CD14-positive monocyte (primary cell): Measurements from ENCODE around the gene COBLL1. TPM values are rescaled to one million over a fixed set of nuclear protein-coding genes. Genes with fewer than 3 reads are reported as not detected.

Experiments used
- DNase-seq, 3 donors: peaks; one replicate each; pipeline ENCODE4 v3.0.0-alpha.2; 2011 to 2022
- H2AFZ ChIP-seq: 2 replicates; pipeline ENCODE4 v1.6.0; 2012; ENCODE audit warnings: mild to moderate bottlenecking, low read depth, low read length, inconsistent platforms; ENCODE audit not compliant: insufficient read depth, poor library complexity, severe bottlenecking
- H3K27ac ChIP-seq, 2 donors: 1 replicate in 1 of 2; 2 replicates in 1 of 2; pipeline ENCODE4 v1.5.1; 2012 to 2013; ENCODE audit warnings: low read length in 2 of 2, control low read depth in 1 of 2, inconsistent platforms in 1 of 2, low read depth in 1 of 2, mild to moderate bottlenecking in 1 of 2
- H3K27me3 ChIP-seq, 2 donors: one replicate each; pipeline versions ENCODE4 v1.6.0 to v1.6.1; 2011 to 2013; ENCODE audit warnings: low read length in 2 of 2; ENCODE audit not compliant: control insufficient read depth in 2 of 2, insufficient read depth in 2 of 2
- H3K36me3 ChIP-seq, 2 donors: replicated peaks in 1 of 2; 1 replicate in 1 of 2; 2 replicates in 1 of 2; pipeline versions ENCODE4 v1.5.1 to v1.6.1; 2012 to 2013; ENCODE audit warnings: low read length in 2 of 2, control low read depth in 1 of 2, inconsistent platforms in 1 of 2, mild to moderate bottlenecking in 1 of 2; ENCODE audit not compliant: insufficient read depth in 2 of 2, control insufficient read depth in 1 of 2
- H3K4me1 ChIP-seq, 2 donors: 1 replicate in 1 of 2; 2 replicates in 1 of 2; pipeline versions ENCODE4 v1.5.1 to v1.6.1; 2012 to 2013; ENCODE audit warnings: low read length in 2 of 2, control low read depth in 1 of 2, inconsistent platforms in 1 of 2, mild to moderate bottlenecking in 1 of 2, moderate library complexity in 1 of 2; ENCODE audit not compliant: insufficient read depth in 2 of 2, control insufficient read depth in 1 of 2
- H3K4me2 ChIP-seq: replicated peaks from 2 replicates; pipeline ENCODE3; 2012; ENCODE audit warnings: low read length, moderate library complexity, mild to moderate bottlenecking; ENCODE audit not compliant: poor library complexity, severe bottlenecking; ENCODE audit errors: extremely low read depth
- H3K4me3 ChIP-seq, 3 experiments: fragments of 200-600 bp in 1 of 3; sonication (generic) in 1 of 3; replicated peaks in 1 of 3; 1 replicate in 2 of 3; 2 replicates in 1 of 3; pipeline ENCODE4 v1.5.1; 2011 to 2013; ENCODE audit warnings: low read length in 3 of 3, mild to moderate bottlenecking in 3 of 3, control low read depth in 2 of 3, low read depth in 2 of 3, inconsistent platforms in 1 of 3, moderate library complexity in 1 of 3
- H3K79me2 ChIP-seq: 2 replicates; pipeline ENCODE4 v1.6.0; 2012; ENCODE audit warnings: mild to moderate bottlenecking, control low read depth, inconsistent platforms, low read length, moderate library complexity; ENCODE audit not compliant: insufficient read depth
- H3K9ac ChIP-seq: 2 replicates; pipeline ENCODE4 v1.6.0; 2017; ENCODE audit warnings: low read length, mild to moderate bottlenecking; ENCODE audit not compliant: insufficient read depth, poor library complexity, severe bottlenecking
- H3K9me3 ChIP-seq, 2 donors: replicated peaks in 1 of 2; 1 replicate in 1 of 2; 2 replicates in 1 of 2; pipeline versions ENCODE4 v1.5.1 to v1.6.1; 2012 to 2013; ENCODE audit warnings: low read length in 2 of 2, control low read depth in 1 of 2; ENCODE audit not compliant: control insufficient read depth in 1 of 2, insufficient read depth in 1 of 2
- H4K20me1 ChIP-seq: 2 replicates; pipeline ENCODE4 v1.6.0; 2012; ENCODE audit warnings: mild to moderate bottlenecking, low read length, control low read depth, moderate library complexity; ENCODE audit not compliant: insufficient read depth
- H3K27ac Mint-ChIP-seq, 7 donors: one replicate each; pipeline ENCODE4 v1.8.0; 2020; ENCODE audit warnings: mild to moderate bottlenecking in 7 of 7, mixed read lengths in 7 of 7, moderate library complexity in 6 of 7, inconsistent platforms in 2 of 7
- H3K27me3 Mint-ChIP-seq, 3 donors: one replicate each; pipeline ENCODE4 v1.8.0; 2021 to 2022; ENCODE audit warnings: low read depth in 3 of 3, mild to moderate bottlenecking in 3 of 3, mixed read lengths in 3 of 3, moderate library complexity in 3 of 3, inconsistent platforms in 1 of 3
- H3K36me3 Mint-ChIP-seq, 2 donors: one replicate each; pipeline ENCODE4 v1.8.0; 2020; ENCODE audit warnings: mixed read lengths in 2 of 2, inconsistent platforms in 1 of 2, mild to moderate bottlenecking in 1 of 2
- H3K4me1 Mint-ChIP-seq: one replicate; pipeline ENCODE4 v1.8.0; 2020; ENCODE audit warnings: mild to moderate bottlenecking, mixed read lengths
- H3K4me3 Mint-ChIP-seq, 2 donors: one replicate each; pipeline ENCODE4 v1.8.0; 2020; ENCODE audit warnings: mild to moderate bottlenecking in 2 of 2, mixed read lengths in 2 of 2, moderate library complexity in 1 of 2
- H3K9me3 Mint-ChIP-seq, 7 donors: one replicate each; pipeline ENCODE4 v1.8.0; 2020 to 2022; ENCODE audit warnings: mixed read lengths in 7 of 7, mild to moderate bottlenecking in 6 of 7, moderate library complexity in 6 of 7, inconsistent platforms in 2 of 7
- CTCF ChIP-seq: fragments of 200-600 bp; IDR thresholded peaks from one replicate; pipeline ENCODE4 v1.8.0; 2022; ENCODE audit warnings: antibody characterized with exemption, mild to moderate bottlenecking
- WGBS: methylation state at CpG from one replicate; pipeline ENCODE4 v1.1.5; 2013; ENCODE audit warnings: missing lambda C conversion rate; ENCODE audit not compliant: insufficient coverage; 5-methylcytosine and 5-hydroxymethylcytosine counted together
- intact Hi-C, 2 donors: fragments of 100-400 bp; cut with micrococcal nuclease; formaldehyde crosslinking; loops; one replicate each; pipeline versions ENCODE4 v1.15.0 to v1.15.1; 2023
- polyA plus RNA-seq, 3 donors: library from polyadenylated mRNA; depleted of rRNA in 1 of 3; unstranded in 2 of 3; stranded (reverse) in 1 of 3; fragments of 300-500 nt in 2 of 3; fragments of >200 nt in 1 of 3; fragmentation: Illumina TruSeq in 2 of 3; gene quantifications; 1 replicate in 2 of 3; 2 replicates in 1 of 3; pipeline ENCODE4 v1.2.3, GENCODE V29; 2012 to 2021

COBLL1 gene
- polyA plus RNA-seq, 3 donors, result 0.18 to 0.54 (median 0.24) TPM

- H3K36me3 ChIP-seq, result no peaks in the 10 kb centered on the region
- H3K4me1 Mint-ChIP-seq, result no peaks in the 10 kb centered on the region
- H2AFZ ChIP-seq, result no peak overlapping the region
- no peak overlapping the region for H3K4me3 Mint-ChIP-seq
- no peak for TF ChIP-seq CTCF
- no peaks in the 10 kb centered on the region for H3K79me2 ChIP-seq
- H3K4me2 ChIP-seq, result no peak overlapping the region
- no peaks in the 10 kb centered on the region for H3K27me3 Mint-ChIP-seq
- H3K36me3 Mint-ChIP-seq, result no peaks in the 10 kb centered on the region
- H3K9me3 ChIP-seq, result no peaks in the 10 kb centered on the region
- H3K9me3 Mint-ChIP-seq, result no peaks in the 10 kb centered on the region
- H3K4me3 ChIP-seq, result no peak overlapping the region
- no peaks in the 10 kb centered on the region for H3K4me1 ChIP-seq
- H4K20me1 ChIP-seq, result no peaks in the 10 kb centered on the region
- intact Hi-C loops, result no loop called here
- no peaks in the 10 kb centered on the region for H3K27me3 ChIP-seq
- H3K27ac Mint-ChIP-seq, result peak overlapping the region in 1 of 7 donors; percentile 10
- no peak overlapping the region for H3K9ac ChIP-seq
- WGBS, result 86% methylated on average over 1 of the region's 1 CpG
- no peak for DNase-seq
- no peak overlapping the region for H3K27ac ChIP-seq
Observed at GRCh38 chr2:164714471-164714870, 127.2 kb downstream of the COBLL1 start.

- no peak for DNase-seq
- H3K9me3 ChIP-seq, result no peaks in the 10 kb centered on the region
- H3K9me3 Mint-ChIP-seq, result no peaks in the 10 kb centered on the region
- no peak overlapping the region for H3K4me3 ChIP-seq
- H3K79me2 ChIP-seq, result no peaks in the 10 kb centered on the region
- no peak overlapping the region for H3K4me2 ChIP-seq
- intact Hi-C loops, result no loop called here
- H3K27ac Mint-ChIP-seq, result no peak overlapping the region
- H3K9ac ChIP-seq, result no peak overlapping the region
- H3K4me3 Mint-ChIP-seq, result no peak overlapping the region
- WGBS, result no CpG with 5 or more reads among the region's 1 CpG
- H3K4me1 ChIP-seq, result no peaks in the 10 kb centered on the region
- TF ChIP-seq CTCF, result no peak
- no peaks in the 10 kb centered on the region for H3K36me3 ChIP-seq
- no peaks in the 10 kb centered on the region for H3K27me3 Mint-ChIP-seq
- H3K27ac ChIP-seq, result no peak overlapping the region
- H4K20me1 ChIP-seq, result no peaks in the 10 kb centered on the region
- no peak overlapping the region for H2AFZ ChIP-seq
- H3K4me1 Mint-ChIP-seq, result no peaks in the 10 kb centered on the region
- no peaks in the 10 kb centered on the region for H3K36me3 Mint-ChIP-seq
- no peaks in the 10 kb centered on the region for H3K27me3 ChIP-seq
Observed at GRCh38 chr2:164711766-164712138, 129.9 kb downstream of the COBLL1 start.
